ENCODE measurements around the gene SLC25A34.

Gene SLC25A34

DNA sequence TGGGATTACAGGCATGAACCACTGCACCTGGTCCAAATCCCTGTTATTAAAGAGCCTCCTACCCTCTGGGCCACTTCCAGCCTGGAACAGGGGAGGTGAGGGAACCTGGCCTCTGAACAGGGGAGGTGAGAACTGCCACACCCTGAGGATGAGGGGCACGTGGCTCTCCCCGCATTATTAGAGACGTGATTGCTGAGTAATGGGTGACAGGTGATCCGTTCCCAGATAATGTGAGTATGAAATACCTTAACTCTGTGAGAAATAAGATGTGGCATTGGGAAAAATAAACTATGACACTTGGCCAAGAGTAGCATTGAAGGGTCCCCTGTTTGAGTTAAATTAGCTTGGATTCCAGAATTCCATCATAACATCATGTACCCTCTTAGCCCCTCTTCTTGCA, 13.6 kb upstream of the SLC25A34 start:
- Histone ChIP-seq H3K4me2 (ENCODE audit: low read depth, low read length, poor library complexity, severe bottlenecking) (no peak overlapping the region), H3K36me3 (ENCODE audit: insufficient read depth, low read length) (peaks cover 72% of the 10 kb centered on the region; the same call in 1 of the 2 replicates), H3K27me3 (ENCODE audit: insufficient read depth, low read length, poor library complexity, severe bottlenecking) (no peaks in the 10 kb centered on the region), H4K20me1 (ENCODE audit: insufficient read depth, low read length, poor library complexity, severe bottlenecking) (no peaks in the 10 kb centered on the region), H3K9me3 (ENCODE audit: insufficient read depth, low read depth, low read length) (no peaks in the 10 kb centered on the region), H3K79me2 (ENCODE audit: insufficient read depth, low read length) (no peaks in the 10 kb centered on the region), H3F3A (ENCODE audit: low read depth) (no peaks in the 10 kb centered on the region), H3K4me1 (ENCODE audit: insufficient read depth, low read length, poor library complexity, severe bottlenecking) (no peaks in the 10 kb centered on the region), H3K9me2 (replicated peaks; ENCODE audit: low read depth, low read length) (no peaks in the 10 kb centered on the region), H3K4me3 (ENCODE audit: low read length, poor library complexity, severe bottlenecking) (no peak overlapping the region), H2AFZ (ENCODE audit: low read length) (no peak overlapping the region), H3K9ac (ENCODE audit: low read depth, low read length, poor library complexity, severe bottlenecking) (no peak overlapping the region)
- TF ChIP-seq EZH2phosphoT487 (IDR thresholded peaks at IDR 0.05; ENCODE audit: borderline replicate concordance), result no peak
- TF ChIP-seq, protein P1, sequence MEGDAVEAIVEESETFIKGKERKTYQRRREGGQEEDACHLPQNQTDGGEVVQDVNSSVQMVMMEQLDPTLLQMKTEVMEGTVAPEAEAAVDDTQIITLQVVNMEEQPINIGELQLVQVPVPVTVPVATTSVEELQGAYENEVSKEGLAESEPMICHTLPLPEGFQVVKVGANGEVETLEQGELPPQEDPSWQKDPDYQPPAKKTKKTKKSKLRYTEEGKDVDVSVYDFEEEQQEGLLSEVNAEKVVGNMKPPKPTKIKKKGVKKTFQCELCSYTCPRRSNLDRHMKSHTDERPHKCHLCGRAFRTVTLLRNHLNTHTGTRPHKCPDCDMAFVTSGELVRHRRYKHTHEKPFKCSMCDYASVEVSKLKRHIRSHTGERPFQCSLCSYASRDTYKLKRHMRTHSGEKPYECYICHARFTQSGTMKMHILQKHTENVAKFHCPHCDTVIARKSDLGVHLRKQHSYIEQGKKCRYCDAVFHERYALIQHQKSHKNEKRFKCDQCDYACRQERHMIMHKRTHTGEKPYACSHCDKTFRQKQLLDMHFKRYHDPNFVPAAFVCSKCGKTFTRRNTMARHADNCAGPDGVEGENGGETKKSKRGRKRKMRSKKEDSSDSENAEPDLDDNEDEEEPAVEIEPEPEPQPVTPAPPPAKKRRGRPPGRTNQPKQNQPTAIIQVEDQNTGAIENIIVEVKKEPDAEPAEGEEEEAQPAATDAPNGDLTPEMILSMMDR (conservative IDR thresholded peaks at IDR 0.05; ENCODE audit: low read length), result no peak

DNA sequence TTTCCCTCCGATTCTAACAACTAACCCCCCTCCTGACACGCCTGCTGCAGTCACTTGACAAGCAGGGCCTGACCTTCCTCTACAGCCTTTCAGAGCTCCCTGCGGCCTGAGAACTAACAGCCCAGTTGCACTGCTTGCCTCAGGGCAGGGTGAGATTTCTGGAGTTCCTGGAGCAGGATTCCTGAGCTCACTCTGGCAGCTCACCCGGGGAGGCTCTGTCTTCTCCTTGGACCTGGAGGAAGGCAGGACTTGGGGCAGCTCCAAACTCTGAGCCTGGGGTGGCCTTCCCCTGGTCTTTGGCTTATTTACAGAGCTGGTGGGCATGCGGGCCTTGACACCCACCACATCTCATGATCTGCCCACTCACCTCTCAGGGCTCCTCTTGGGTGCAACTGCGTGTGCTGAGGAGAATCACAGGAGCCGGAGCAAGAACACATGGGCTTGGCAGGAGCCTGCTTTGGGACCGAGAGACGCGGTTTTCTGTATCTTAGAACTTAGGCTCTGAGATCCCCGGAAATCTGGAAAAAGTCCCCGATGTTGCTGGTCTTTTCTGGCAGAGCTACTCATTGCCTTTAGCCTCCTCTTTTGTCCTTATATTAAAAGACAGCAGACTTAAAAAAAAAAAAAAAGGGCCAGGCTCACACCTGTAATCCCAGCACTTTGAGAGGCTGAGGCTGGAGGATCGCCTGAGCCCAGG, 13.1 kb upstream of the SLC25A34 start:
- no peaks in the 10 kb centered on the region for H3K79me2 ChIP-seq (ENCODE audit: insufficient read depth, low read length)

DNA sequence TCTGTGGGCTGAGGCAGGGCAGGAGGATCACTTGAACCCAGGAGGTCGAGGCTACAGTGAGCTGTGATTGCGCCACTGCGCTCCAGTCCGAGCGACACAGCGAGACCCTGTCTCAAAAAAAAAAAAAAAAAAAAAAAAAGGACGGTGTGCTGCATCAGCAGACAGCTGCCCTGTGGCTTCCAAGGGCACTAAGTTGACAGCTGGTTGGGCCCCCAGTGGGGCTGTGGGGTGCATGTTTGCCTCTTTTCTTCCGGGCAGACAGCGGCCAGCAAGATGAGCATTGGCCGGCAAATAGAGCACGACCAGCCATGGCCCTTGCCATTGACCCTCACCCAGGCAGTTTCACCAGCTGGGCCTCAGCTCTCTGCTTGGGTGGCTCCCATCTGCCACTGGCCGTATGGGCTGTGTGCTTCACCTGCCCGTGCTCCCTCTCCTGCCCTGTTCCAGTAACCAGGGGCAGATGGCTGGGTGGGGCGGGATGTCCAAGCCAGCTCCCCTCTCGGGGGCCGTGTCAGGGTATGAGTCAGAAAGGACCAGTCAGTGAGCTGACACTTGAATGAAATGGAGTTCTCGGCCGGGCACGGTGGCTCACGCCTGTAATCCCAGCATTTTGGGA, 12.3 kb upstream of the SLC25A34 start:
- H3K9me3 ChIP-seq (ENCODE audit: insufficient read depth, low read depth, low read length), result no peaks in the 10 kb centered on the region
- H3K4me3 ChIP-seq (ENCODE audit: low read length, poor library complexity, severe bottlenecking), result no peak overlapping the region
- no peaks in the 10 kb centered on the region for H4K20me1 ChIP-seq (ENCODE audit: insufficient read depth, low read length, poor library complexity, severe bottlenecking)
- no peaks in the 10 kb centered on the region for H3K27me3 ChIP-seq (ENCODE audit: insufficient read depth, low read length, poor library complexity, severe bottlenecking)
- H2AFZ ChIP-seq (ENCODE audit: low read length), result no peak overlapping the region
- no peak overlapping the region for H3K4me2 ChIP-seq (ENCODE audit: low read depth, low read length, poor library complexity, severe bottlenecking)
- no peak overlapping the region for H3K9ac ChIP-seq (ENCODE audit: low read depth, low read length, poor library complexity, severe bottlenecking)
- H3K9me2 ChIP-seq (replicated peaks; ENCODE audit: low read depth, low read length), result no peaks in the 10 kb centered on the region
- no peaks in the 10 kb centered on the region for H3K79me2 ChIP-seq (ENCODE audit: insufficient read depth, low read length)
- H3F3A ChIP-seq (ENCODE audit: low read depth), result no peaks in the 10 kb centered on the region
- peaks cover 74% of the 10 kb centered on the region; the same call in 1 of the 2 replicates for H3K36me3 ChIP-seq (ENCODE audit: insufficient read depth, low read length)
- H3K4me1 ChIP-seq (ENCODE audit: insufficient read depth, low read length, poor library complexity, severe bottlenecking), result no peaks in the 10 kb centered on the region
- TF ChIP-seq EZH2phosphoT487 (IDR thresholded peaks at IDR 0.05; ENCODE audit: borderline replicate concordance), result no peak
- TF ChIP-seq, protein P1 (conservative IDR thresholded peaks at IDR 0.05; ENCODE audit: low read length), result no peak

More for the DNA sequence above, 13.1 kb upstream of the SLC25A34 start:
- TF ChIP-seq, protein P1 (conservative IDR thresholded peaks at IDR 0.05; ENCODE audit: low read length), result no peak
- TF ChIP-seq EZH2phosphoT487 (IDR thresholded peaks at IDR 0.05; ENCODE audit: borderline replicate concordance), result no peak
- H3K9me2 ChIP-seq (replicated peaks; ENCODE audit: low read depth, low read length), result no peaks in the 10 kb centered on the region
- no peak overlapping the region for H2AFZ ChIP-seq (ENCODE audit: low read length)
- no peaks in the 10 kb centered on the region for H3F3A ChIP-seq (ENCODE audit: low read depth)
- no peaks in the 10 kb centered on the region for H3K9me3 ChIP-seq (ENCODE audit: insufficient read depth, low read depth, low read length)
- no peak overlapping the region for H3K4me3 ChIP-seq (ENCODE audit: low read length, poor library complexity, severe bottlenecking)
- no peaks in the 10 kb centered on the region for H3K4me1 ChIP-seq (ENCODE audit: insufficient read depth, low read length, poor library complexity, severe bottlenecking)
- no peak overlapping the region for H3K9ac ChIP-seq (ENCODE audit: low read depth, low read length, poor library complexity, severe bottlenecking)
- no peaks in the 10 kb centered on the region for H4K20me1 ChIP-seq (ENCODE audit: insufficient read depth, low read length, poor library complexity, severe bottlenecking)
- no peak overlapping the region for H3K4me2 ChIP-seq (ENCODE audit: low read depth, low read length, poor library complexity, severe bottlenecking)
- peaks cover 72% of the 10 kb centered on the region; the same call in 1 of the 2 replicates for H3K36me3 ChIP-seq (ENCODE audit: insufficient read depth, low read length)
- no peaks in the 10 kb centered on the region for H3K27me3 ChIP-seq (ENCODE audit: insufficient read depth, low read length, poor library complexity, severe bottlenecking)
